ENCODE measurements around the gene LRP1. TPM values are rescaled to one million over a fixed set of nuclear protein-coding genes. Genes with fewer than 3 reads are reported as not detected.
"Not testable (repeated sequence)": the region's sequence is repeated elsewhere in the genome, so short reads cannot be mapped to it uniquely, and the experiment has no call there.

Gene LRP1
- total RNA-seq, 2 experiments from 2014 or later: 6.6 to 8.5 TPM

DNA sequence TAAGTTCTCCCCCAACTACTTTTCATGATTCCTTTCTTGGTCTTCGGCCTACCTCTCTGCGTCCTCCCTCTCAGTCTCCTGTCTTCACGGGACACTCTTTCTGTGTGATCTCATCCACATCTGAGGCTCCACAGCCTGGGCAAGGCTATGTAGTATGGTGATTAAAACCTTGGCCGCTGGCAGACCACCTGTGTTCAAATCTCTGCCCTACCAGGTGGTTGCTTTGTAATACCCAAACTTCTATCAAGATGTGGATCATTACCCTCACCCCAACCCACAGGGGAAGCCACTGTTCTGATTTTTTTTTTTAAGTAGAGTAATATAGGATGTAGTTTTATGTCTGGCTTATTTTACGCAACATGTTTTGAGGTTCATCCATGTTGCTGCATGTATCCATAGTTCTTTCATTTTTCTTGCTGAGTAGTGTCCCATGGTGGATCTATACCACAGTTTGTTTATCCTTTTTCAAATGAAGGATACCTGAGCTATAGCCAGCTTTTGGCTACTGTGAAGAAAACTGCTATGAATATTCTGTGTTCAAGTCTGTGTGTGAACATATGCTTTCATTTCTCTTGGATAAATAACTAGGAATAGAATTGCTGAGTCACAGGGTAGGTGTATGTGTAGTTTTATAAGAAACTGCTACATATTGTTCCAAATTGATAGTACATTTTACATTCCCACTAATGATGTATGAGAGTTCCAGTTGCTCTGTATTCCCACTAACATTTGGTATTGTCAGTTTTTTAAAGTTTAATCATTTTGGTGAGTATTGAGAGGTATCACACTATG is 8.8 kb upstream of the LRP1 start:
- DNase-seq (no peak), ATAC-seq (ENCODE audit: poor library complexity) (no peak)
- Mint-ChIP-seq H3K27ac (no peak overlapping the region), H3K27me3 (no peaks in the 10 kb centered on the region), H3K36me3 (ENCODE audit: low read depth) (no peaks in the 10 kb centered on the region), H3K4me3 (no peak overlapping the region), H3K4me1 (ENCODE audit: low read depth) (peaks cover 5% of the 10 kb centered on the region), H3K9me3 (no peaks in the 10 kb centered on the region)
- intact Hi-C loops (cut with DNase I, micrococcal nuclease): no loop called here
- no peak overlapping the region for H3K27ac ChIP-seq (ENCODE audit: low read depth in 1 of 2, low read length in 2 of 2)
- H3K9me3 ChIP-seq (ENCODE audit: control insufficient read depth in 1 of 2, insufficient read depth in 1 of 2, low read length in 2 of 2): no peaks in the 10 kb centered on the region
- ChIA-PET POLR2A (no interaction called here), CTCF (interaction anchor here (0.7 to 1.0 kb wide), 2 partner anchors 50 to 118 kb away, joined by 3 to 4 read pairs; no protein-coding TSS in a partner anchor)
- TF ChIP-seq, protein P1, sequence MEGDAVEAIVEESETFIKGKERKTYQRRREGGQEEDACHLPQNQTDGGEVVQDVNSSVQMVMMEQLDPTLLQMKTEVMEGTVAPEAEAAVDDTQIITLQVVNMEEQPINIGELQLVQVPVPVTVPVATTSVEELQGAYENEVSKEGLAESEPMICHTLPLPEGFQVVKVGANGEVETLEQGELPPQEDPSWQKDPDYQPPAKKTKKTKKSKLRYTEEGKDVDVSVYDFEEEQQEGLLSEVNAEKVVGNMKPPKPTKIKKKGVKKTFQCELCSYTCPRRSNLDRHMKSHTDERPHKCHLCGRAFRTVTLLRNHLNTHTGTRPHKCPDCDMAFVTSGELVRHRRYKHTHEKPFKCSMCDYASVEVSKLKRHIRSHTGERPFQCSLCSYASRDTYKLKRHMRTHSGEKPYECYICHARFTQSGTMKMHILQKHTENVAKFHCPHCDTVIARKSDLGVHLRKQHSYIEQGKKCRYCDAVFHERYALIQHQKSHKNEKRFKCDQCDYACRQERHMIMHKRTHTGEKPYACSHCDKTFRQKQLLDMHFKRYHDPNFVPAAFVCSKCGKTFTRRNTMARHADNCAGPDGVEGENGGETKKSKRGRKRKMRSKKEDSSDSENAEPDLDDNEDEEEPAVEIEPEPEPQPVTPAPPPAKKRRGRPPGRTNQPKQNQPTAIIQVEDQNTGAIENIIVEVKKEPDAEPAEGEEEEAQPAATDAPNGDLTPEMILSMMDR (IDR thresholded peaks at IDR 0.05): no peak
- no peaks in the 10 kb centered on the region for H3K27me3 ChIP-seq (ENCODE audit: control insufficient read depth in 1 of 2, insufficient read depth in 2 of 2, low read length in 2 of 2)
- H3K4me1 ChIP-seq (ENCODE audit: insufficient read depth, low read length): peaks cover 3% of the 10 kb centered on the region
- H3K4me3 ChIP-seq (ENCODE audit: low read length): no peak overlapping the region
- no peaks in the 10 kb centered on the region for H3K36me3 ChIP-seq (ENCODE audit: insufficient read depth, low read length)

DNA sequence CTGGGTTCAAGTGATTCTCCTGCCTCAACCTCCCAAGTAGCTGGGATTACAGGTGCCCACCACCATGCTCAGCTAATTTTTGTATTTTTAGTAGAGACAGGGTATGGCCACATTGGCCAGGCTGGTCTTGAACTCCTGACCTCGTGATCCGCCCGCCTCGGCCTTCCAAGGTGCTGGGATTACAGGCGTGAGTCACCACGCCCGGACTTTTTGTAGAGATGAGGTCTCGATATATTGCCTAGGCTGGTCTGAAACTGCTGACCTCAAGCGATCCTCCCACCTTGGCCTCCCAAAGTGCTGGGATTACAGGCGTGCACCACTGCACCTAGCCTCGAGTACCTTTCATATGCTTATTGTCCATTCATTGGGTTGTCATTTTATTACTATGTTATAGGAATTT is 7.6 kb upstream of the LRP1 start:
- H3K27me3 ChIP-seq (ENCODE audit: control insufficient read depth in 1 of 2, insufficient read depth in 2 of 2, low read length in 2 of 2); ATAC-seq (ENCODE audit: poor library complexity); H3K9me3 Mint-ChIP-seq; intact Hi-C loops (cut with DNase I, micrococcal nuclease); H3K4me1 ChIP-seq (ENCODE audit: insufficient read depth, low read length); H3K27ac ChIP-seq (ENCODE audit: low read depth in 1 of 2, low read length in 2 of 2); H3K4me1 Mint-ChIP-seq (ENCODE audit: low read depth); H3K36me3 Mint-ChIP-seq (ENCODE audit: low read depth); H3K36me3 ChIP-seq (ENCODE audit: insufficient read depth, low read length); H3K4me3 ChIP-seq (ENCODE audit: low read length); DNase-seq; H3K4me3 Mint-ChIP-seq; H3K27me3 Mint-ChIP-seq; H3K9me3 ChIP-seq (ENCODE audit: control insufficient read depth in 1 of 2, insufficient read depth in 1 of 2, low read length in 2 of 2); H3K27ac Mint-ChIP-seq: not testable (repeated sequence)
- POLR2A ChIA-PET: interaction anchor here (1.2 kb wide), 1 partner anchor 9 kb away, joined by 4 read pairs; no protein-coding TSS in a partner anchor
- CTCF ChIA-PET: interaction anchor here (1.6 kb wide), 1 partner anchor 8 kb away, joined by 6 read pairs; no protein-coding TSS in a partner anchor

DNA sequence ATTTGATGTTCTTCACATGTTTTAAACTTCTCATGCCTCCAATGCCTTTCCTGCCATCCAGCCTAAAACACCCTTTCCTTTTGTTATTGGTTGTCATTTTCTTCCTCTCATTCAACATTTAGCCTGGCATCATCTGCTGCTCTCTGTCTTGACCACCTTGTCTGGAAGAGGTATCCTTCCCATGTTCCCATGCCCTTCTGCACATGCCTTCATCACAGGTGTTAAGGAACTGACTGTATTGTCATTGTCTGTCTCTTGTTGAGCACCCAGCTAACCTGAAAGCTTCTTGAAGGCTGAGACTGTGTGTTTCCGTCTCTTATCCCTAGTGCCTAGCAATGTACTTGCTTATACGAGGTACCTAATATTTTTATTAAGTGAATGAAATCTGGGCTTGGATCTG is 4.5 kb upstream of the LRP1 start:
- DNase-seq (no peak), ATAC-seq (ENCODE audit: poor library complexity) (no peak)
- Mint-ChIP-seq H3K36me3 (ENCODE audit: low read depth) (no peaks in the 10 kb centered on the region), H3K27ac (no peak overlapping the region), H3K4me3 (no peak overlapping the region), H3K9me3 (no peaks in the 10 kb centered on the region), H3K27me3 (no peaks in the 10 kb centered on the region), H3K4me1 (ENCODE audit: low read depth) (peaks cover 13% of the 10 kb centered on the region)
- Histone ChIP-seq H3K4me3 (ENCODE audit: low read length) (no peak overlapping the region), H3K9me3 (ENCODE audit: control insufficient read depth in 1 of 2, insufficient read depth in 1 of 2, low read length in 2 of 2) (no peaks in the 10 kb centered on the region), H3K4me1 (ENCODE audit: insufficient read depth, low read length) (peaks cover 24% of the 10 kb centered on the region), H3K36me3 (ENCODE audit: insufficient read depth, low read length) (no peaks in the 10 kb centered on the region), H3K27ac (ENCODE audit: low read depth in 1 of 2, low read length in 2 of 2) (no peak overlapping the region), H3K27me3 (ENCODE audit: control insufficient read depth in 1 of 2, insufficient read depth in 2 of 2, low read length in 2 of 2) (no peaks in the 10 kb centered on the region)
- ChIA-PET POLR2A (interaction anchor here (1.0 to 1.9 kb wide), 3 partner anchors 12 to 59 kb away, joined by 3 to 11 read pairs (median 6); partner anchors contain the start of gene STAT6), CTCF (interaction anchor here (0.8 to 7.8 kb wide), 19 partner anchors 8 to 496 kb away, joined by 3 to 63 read pairs (median 7); partner anchors contain the start of gene STAT6)
- TF ChIP-seq, protein P1 (IDR thresholded peaks at IDR 0.05): no peak
- intact Hi-C loops (cut with DNase I, micrococcal nuclease): loop anchor here (1.0 to 2.0 kb wide), 3 partner anchors 49 to 59 kb away; no protein-coding TSS in a partner anchor

Data from CD4-positive, alpha-beta T cell (primary cell).